Endothelial cell of umbilical vein (primary cell): ENCODE measurements around the gene TIMM29. TPM values are rescaled to one million over a fixed set of nuclear protein-coding genes. Genes with fewer than 3 reads are reported as not detected.

Experiments used
- BruUV-seq: library from RNA; stranded (reverse); fragments of 400-500 nt; replicated peaks from 2 replicates; lab custom pipeline; 2021; lab: Mats Ljungman, UMichigan
- CTCF ChIA-PET: fragments of 300-600, 350-600 bp; sonication (Branson Sonifier 250); formaldehyde crosslinking; loops from one replicate; lab custom pipeline; 2021; ENCODE audit warnings: antibody characterized with exemption, inconsistent platforms; lab: Charles Lee
- POLR2A ChIA-PET: fragments of 300-600, 350-600 bp; sonication (Branson Sonifier 250); formaldehyde crosslinking; loops from one replicate; lab custom pipeline; 2021; ENCODE audit warnings: antibody characterized with exemption, inconsistent platforms; lab: Charles Lee
- DNase-seq: peaks from one replicate; pipeline ENCODE4 v3.0.0-alpha.2; 2011; ENCODE audit warnings: low read depth, low spot score
- FAIRE-seq: peaks from 2 replicates; lab custom pipeline; 2011; peaks lifted over from hg19 to GRCh38; lab: Jason Lieb, UNC
- H2AFZ ChIP-seq: 2 replicates; pipeline ENCODE4 v1.6.0; 2012; ENCODE audit warnings: low read depth, low read length, control low read depth, inconsistent platforms
- H3K27ac ChIP-seq: 2 replicates; pipeline ENCODE4 v1.5.1; 2011; ENCODE audit warnings: low read depth, mild to moderate bottlenecking, control low read depth, low read length, moderate library complexity; ENCODE audit not compliant: insufficient read depth
- H3K27me3 ChIP-seq, 2 experiments: 2 replicates each; pipeline versions ENCODE4 v1.6.0 to v1.6.1; 2011; ENCODE audit warnings: low read length in 2 of 2, mixed read lengths in 1 of 2; ENCODE audit not compliant: control insufficient read depth in 2 of 2, insufficient read depth in 2 of 2
- H3K36me3 ChIP-seq, 2 experiments: 2 replicates in 1 of 2; 3 replicates in 1 of 2; pipeline ENCODE4 v1.5.1; 2011; ENCODE audit warnings: low read length in 2 of 2, mild to moderate bottlenecking in 1 of 2, moderate library complexity in 1 of 2; ENCODE audit not compliant: control insufficient read depth in 2 of 2, insufficient read depth in 2 of 2; ENCODE audit errors: extremely low read depth in 1 of 2
- H3K4me1 ChIP-seq: 3 replicates; pipeline ENCODE4 v1.5.1; 2011; ENCODE audit warnings: mild to moderate bottlenecking, low read length; ENCODE audit not compliant: control insufficient read depth, insufficient read depth; ENCODE audit errors: extremely low read depth
- H3K4me2 ChIP-seq: 2 replicates; pipeline ENCODE4 v1.6.1; 2011; ENCODE audit warnings: low read length, control low read depth, mixed read lengths; ENCODE audit not compliant: insufficient read depth
- H3K4me3 ChIP-seq, 3 experiments: fragments of 200-600 bp in 1 of 3; sonication (generic), shearing (Covaris generic) in 1 of 3; replicated peaks in 1 of 3; 2 replicates each; pipeline ENCODE4 v1.5.1; 2011 to 2016; ENCODE audit warnings: control low read depth in 3 of 3, low read length in 3 of 3, mild to moderate bottlenecking in 2 of 3, inconsistent platforms in 1 of 3, low read depth in 1 of 3, moderate library complexity in 1 of 3; ENCODE audit not compliant: insufficient read depth in 1 of 3
- H3K79me2 ChIP-seq: 2 replicates; pipeline ENCODE4 v1.6.0; 2012; ENCODE audit warnings: low read length, inconsistent platforms; ENCODE audit not compliant: control insufficient read depth, insufficient read depth
- H3K9ac ChIP-seq: replicated peaks from 2 replicates; pipeline ENCODE3; 2011; ENCODE audit warnings: low read length, control low read depth; ENCODE audit not compliant: insufficient read depth; ENCODE audit errors: extremely low read depth
- H3K9me1 ChIP-seq: replicated peaks from 3 replicates; pipeline ENCODE4 v1.6.0; 2011; ENCODE audit warnings: mild to moderate bottlenecking, low read length; ENCODE audit not compliant: control insufficient read depth, insufficient read depth; ENCODE audit errors: extremely low read depth
- H3K9me3 ChIP-seq: replicated peaks from 2 replicates; pipeline ENCODE4 v1.5.1; 2012; ENCODE audit warnings: low read length, inconsistent platforms; ENCODE audit not compliant: control insufficient read depth, insufficient read depth
- H4K20me1 ChIP-seq: replicated peaks from 2 replicates; pipeline ENCODE3; 2011; ENCODE audit warnings: mild to moderate bottlenecking, low read length; ENCODE audit not compliant: control insufficient read depth, insufficient read depth; ENCODE audit errors: extremely low read depth
- EZH2 ChIP-seq: IDR thresholded peaks from 2 replicates; pipeline ENCODE4 v1.6.1; 2012; ENCODE audit warnings: borderline replicate concordance, low read depth, mild to moderate bottlenecking, moderate library complexity, low read length, inconsistent platforms; ENCODE audit not compliant: severe bottlenecking
- FOS ChIP-seq: IDR thresholded peaks from 2 replicates; pipeline ENCODE4 v1.6.1; 2011; ENCODE audit warnings: mild to moderate bottlenecking, low read length, moderate library complexity, borderline replicate concordance; ENCODE audit not compliant: insufficient read depth
- GATA2 ChIP-seq: IDR thresholded peaks from 2 replicates; pipeline ENCODE4 v1.7.0; 2011; ENCODE audit warnings: low read depth, mild to moderate bottlenecking, moderate library complexity, mixed read lengths, low read length; ENCODE audit not compliant: insufficient read length, insufficient read depth
- JUN ChIP-seq: IDR thresholded peaks from 2 replicates; pipeline ENCODE4 v1.6.1; 2011; ENCODE audit warnings: borderline replicate concordance, low read depth; ENCODE audit not compliant: insufficient read length, insufficient read depth
- MYC ChIP-seq: IDR thresholded peaks from one replicate; pipeline ENCODE4 v1.6.1; 2011; ENCODE audit warnings: mild to moderate bottlenecking, low read depth, low read length
- POLR2A ChIP-seq: IDR thresholded peaks from 2 replicates; pipeline ENCODE4 v1.6.1; 2012; ENCODE audit warnings: low read depth, mild to moderate bottlenecking, control low read depth, low read length
- POLR2AphosphoS5 ChIP-seq: IDR thresholded peaks from 2 replicates; pipeline ENCODE4 v1.6.1; 2012; ENCODE audit warnings: low read depth, mild to moderate bottlenecking, control low read depth, low read length, moderate library complexity; ENCODE audit not compliant: insufficient read depth
- dilution Hi-C: fragments of 300-500 bp; cut with MboI; formaldehyde crosslinking; loops from one replicate; pipeline ENCODE4 v1.15.0; 2019; ENCODE audit warnings: low sequenced_read_pairs; ENCODE audit not compliant: extremely low pct_ligation_motif_present
- intact Hi-C: fragments of 100-400 bp; cut with micrococcal nuclease; formaldehyde crosslinking; loops from one replicate; pipeline ENCODE4 v1.10.0; 2022
- polyA plus RNA-seq, 4 experiments: library from polyadenylated mRNA; depleted of rRNA in 3 of 4; stranded (reverse) in 3 of 4; unstranded in 1 of 4; fragments of >200 nt; gene quantifications; 2 replicates each; pipeline versions ENCODE4 v1.2.1 to v1.2.3, GENCODE V29; 2011 to 2012; ENCODE audit warnings: missing spikeins in 1 of 4
- total RNA-seq: library from RNA; stranded (reverse); gene quantifications from 2 replicates; pipeline ENCODE4 v1.2.3, GENCODE V29; 2021
- TF ChIP-seq, protein P1 (sequence below), 2 donors: IDR thresholded peaks; 1 replicate in 1 of 2; 2 replicates in 1 of 2; pipeline ENCODE4 v1.5.1; 2011; ENCODE audit warnings: low read length in 2 of 2, mild to moderate bottlenecking in 2 of 2, moderate library complexity in 2 of 2, control low read depth in 1 of 2, inconsistent platforms in 1 of 2, low read depth in 1 of 2; ENCODE audit not compliant: insufficient read depth in 1 of 2; ENCODE audit errors: extremely low read depth in 1 of 2
- TF ChIP-seq, protein P2 (sequence below): IDR thresholded peaks from 2 replicates; pipeline ENCODE4 v1.6.1; 2011; ENCODE audit not compliant: insufficient read depth, insufficient read length

The TIMM29 gene
- total and polyA plus RNA-seq, 2 donors (not counting 3 experiments of a cell fraction or from before 2014, with no cell fraction given): 10.7 to 20.6 TPM

DNA sequence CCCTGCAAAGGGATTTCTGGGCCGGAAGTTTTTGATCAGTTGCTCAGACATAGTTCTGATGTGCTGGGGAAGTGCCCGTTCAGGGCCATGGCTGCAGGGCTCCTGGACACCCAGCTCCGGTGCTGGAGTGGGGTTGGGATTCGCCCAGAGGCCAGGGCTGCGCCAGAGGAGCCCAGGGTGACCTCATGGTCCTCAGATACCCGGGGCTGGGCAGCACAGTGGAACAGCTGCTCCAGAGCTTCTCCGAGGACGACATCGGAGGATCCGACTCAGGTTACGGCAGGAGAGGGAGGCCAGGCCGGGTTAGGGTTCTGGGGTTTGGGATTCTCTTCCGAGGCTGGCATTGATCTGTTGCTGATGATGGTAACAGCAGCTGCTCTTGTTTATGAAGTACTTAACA is 36.4 kb upstream of the TIMM29 start:
- Histone ChIP-seq H3K9ac (no peak overlapping the region), H3K79me2 (peaks cover 25% of the 10 kb centered on the region), H4K20me1 (no peaks in the 10 kb centered on the region), H3K9me1 (no peaks in the 10 kb centered on the region), H3K4me3 (no peak overlapping the region), H3K36me3 (no peaks in the 10 kb centered on the region), H2AFZ (no peak overlapping the region), H3K4me2 (no peak overlapping the region), H3K9me3 (no peaks in the 10 kb centered on the region), H3K27me3 (no peaks in the 10 kb centered on the region), H3K27ac (no peak overlapping the region), H3K4me1 (no peaks in the 10 kb centered on the region)
- intact Hi-C loops (no loop called here), dilution Hi-C loops (no loop called here)
- FAIRE-seq (no peak), DNase-seq (no peak)
- POLR2A ChIA-PET: no interaction called here
- BruUV-seq: no TSS peak
- CTCF ChIA-PET: interaction anchor here (0.8 to 3.2 kb wide), 3 partner anchors 21 to 31 kb away, joined by 3 to 13 read pairs (median 3); partner anchors contain the start of gene CARM1
- TF ChIP-seq MYC (no peak), POLR2A (no peak), FOS (no peak), GATA2 (no peak), POLR2AphosphoS5 (no peak), EZH2 (no peak), JUN (no peak)
- TF ChIP-seq, protein P1, sequence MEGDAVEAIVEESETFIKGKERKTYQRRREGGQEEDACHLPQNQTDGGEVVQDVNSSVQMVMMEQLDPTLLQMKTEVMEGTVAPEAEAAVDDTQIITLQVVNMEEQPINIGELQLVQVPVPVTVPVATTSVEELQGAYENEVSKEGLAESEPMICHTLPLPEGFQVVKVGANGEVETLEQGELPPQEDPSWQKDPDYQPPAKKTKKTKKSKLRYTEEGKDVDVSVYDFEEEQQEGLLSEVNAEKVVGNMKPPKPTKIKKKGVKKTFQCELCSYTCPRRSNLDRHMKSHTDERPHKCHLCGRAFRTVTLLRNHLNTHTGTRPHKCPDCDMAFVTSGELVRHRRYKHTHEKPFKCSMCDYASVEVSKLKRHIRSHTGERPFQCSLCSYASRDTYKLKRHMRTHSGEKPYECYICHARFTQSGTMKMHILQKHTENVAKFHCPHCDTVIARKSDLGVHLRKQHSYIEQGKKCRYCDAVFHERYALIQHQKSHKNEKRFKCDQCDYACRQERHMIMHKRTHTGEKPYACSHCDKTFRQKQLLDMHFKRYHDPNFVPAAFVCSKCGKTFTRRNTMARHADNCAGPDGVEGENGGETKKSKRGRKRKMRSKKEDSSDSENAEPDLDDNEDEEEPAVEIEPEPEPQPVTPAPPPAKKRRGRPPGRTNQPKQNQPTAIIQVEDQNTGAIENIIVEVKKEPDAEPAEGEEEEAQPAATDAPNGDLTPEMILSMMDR (IDR thresholded peaks at IDR 0.05; ENCODE audit: extremely low read depth in 1 of 2, insufficient read depth in 1 of 2, low read depth in 1 of 2, low read length in 2 of 2): no peak
- TF ChIP-seq, protein P2, sequence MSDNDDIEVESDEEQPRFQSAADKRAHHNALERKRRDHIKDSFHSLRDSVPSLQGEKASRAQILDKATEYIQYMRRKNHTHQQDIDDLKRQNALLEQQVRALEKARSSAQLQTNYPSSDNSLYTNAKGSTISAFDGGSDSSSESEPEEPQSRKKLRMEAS: no peak
